H1 (cell line): ENCODE data around the gene POMT2. TPM values are rescaled to one million over a fixed set of nuclear protein-coding genes. Genes with fewer than 3 reads are reported as not detected.

ENCODE experiments used
- BACH1 ChIP-seq: IDR thresholded peaks from 2 replicates; pipeline ENCODE4 v1.6.1; 2012; ENCODE audit warnings: low read length, improper control_type of control experiment
- KDM1A ChIP-seq: fragments of 200-600, 300-600 bp; sonication (generic); IDR thresholded peaks from 2 replicates; pipeline ENCODE4 v1.7.1; 2016; ENCODE audit warnings: mild to moderate bottlenecking, low read length, borderline replicate concordance
- polyA plus RNA-seq, 7 experiments: library from polyadenylated mRNA; depleted of rRNA in 3 of 7; stranded (reverse) in 5 of 7; unstranded in 2 of 7; fragments of >200 nt in 5 of 7; fragments of 200-250 nt in 2 of 7; gene quantifications; 1 replicate in 5 of 7; 2 replicates in 1 of 7; 4 replicates in 1 of 7; pipeline versions ENCODE4 v1.2.1 to v1.2.3, GENCODE V29; 2011 to 2013; ENCODE audit warnings: missing spikeins in 2 of 7, mixed read lengths in 2 of 7
- total RNA-seq: library from RNA; stranded (reverse); fragmentation: NEBNext Ultra II Directional; extraction: Animal tissue kit (Norgen Biotek cat#: 25700); gene quantifications from 2 replicates; pipeline ENCODE4 v1.2.1, GENCODE V29; 2021
- TF ChIP-seq, protein P1 (sequence below), 3 experiments: IDR thresholded peaks; 1 replicate in 2 of 3; 2 replicates in 1 of 3; pipeline versions ENCODE4 v1.5.1 to v1.6.1; 2011; ENCODE audit warnings: low read length in 3 of 3, mild to moderate bottlenecking in 3 of 3, inconsistent platforms in 2 of 3, low read depth in 1 of 3, moderate library complexity in 1 of 3; ENCODE audit not compliant: insufficient read depth in 1 of 3; ENCODE audit errors: control extremely low read depth in 1 of 3

The POMT2 gene
- total and polyA plus RNA-seq, 2 of the 8 experiments (the other 6 are each of a cell fraction or from before 2014, with no cell fraction given) = 20.8 to 44.9 TPM

DNA sequence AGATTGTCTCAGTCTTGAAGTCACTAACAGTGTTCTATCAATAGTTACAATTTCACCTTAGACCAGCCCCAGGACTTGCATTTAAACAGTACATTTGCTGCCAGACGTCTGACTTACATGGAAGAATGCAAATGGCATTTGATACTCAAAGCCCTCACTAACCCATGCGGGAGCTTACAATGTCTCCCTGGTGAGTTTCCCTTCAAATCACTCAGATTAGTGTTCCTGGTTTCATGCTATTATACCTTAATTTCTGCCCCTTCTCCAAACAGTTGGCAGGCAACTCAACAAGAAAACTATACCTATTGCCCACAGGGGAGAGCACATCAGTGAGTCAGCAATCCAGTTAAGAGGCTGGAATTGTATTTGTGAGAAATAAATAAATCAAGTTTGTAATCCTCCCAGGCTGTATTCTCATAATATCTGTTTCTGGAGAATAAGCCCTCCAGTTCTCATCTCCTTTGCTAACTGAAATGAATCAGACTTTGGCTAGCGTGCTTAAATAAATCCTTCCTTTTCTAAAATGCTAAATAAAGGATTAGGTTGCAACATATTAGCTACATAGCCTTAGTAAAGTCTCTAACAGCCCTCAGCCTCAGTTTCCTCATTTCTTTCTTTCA lies 23.8 kb upstream of the POMT2 start (continued):
- TF ChIP-seq, protein P1, sequence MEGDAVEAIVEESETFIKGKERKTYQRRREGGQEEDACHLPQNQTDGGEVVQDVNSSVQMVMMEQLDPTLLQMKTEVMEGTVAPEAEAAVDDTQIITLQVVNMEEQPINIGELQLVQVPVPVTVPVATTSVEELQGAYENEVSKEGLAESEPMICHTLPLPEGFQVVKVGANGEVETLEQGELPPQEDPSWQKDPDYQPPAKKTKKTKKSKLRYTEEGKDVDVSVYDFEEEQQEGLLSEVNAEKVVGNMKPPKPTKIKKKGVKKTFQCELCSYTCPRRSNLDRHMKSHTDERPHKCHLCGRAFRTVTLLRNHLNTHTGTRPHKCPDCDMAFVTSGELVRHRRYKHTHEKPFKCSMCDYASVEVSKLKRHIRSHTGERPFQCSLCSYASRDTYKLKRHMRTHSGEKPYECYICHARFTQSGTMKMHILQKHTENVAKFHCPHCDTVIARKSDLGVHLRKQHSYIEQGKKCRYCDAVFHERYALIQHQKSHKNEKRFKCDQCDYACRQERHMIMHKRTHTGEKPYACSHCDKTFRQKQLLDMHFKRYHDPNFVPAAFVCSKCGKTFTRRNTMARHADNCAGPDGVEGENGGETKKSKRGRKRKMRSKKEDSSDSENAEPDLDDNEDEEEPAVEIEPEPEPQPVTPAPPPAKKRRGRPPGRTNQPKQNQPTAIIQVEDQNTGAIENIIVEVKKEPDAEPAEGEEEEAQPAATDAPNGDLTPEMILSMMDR (IDR thresholded peaks at IDR 0.05; ENCODE audit: control extremely low read depth in 1 of 3, insufficient read depth in 1 of 3, low read depth in 1 of 3, low read length in 3 of 3) = no peak
- no peak for TF ChIP-seq KDM1A
- TF ChIP-seq BACH1 = no peak
